Heart left ventricle (tissue), 13 donors: ENCODE results near the gene C1orf232.

Experiments
- POLR2A ChIP-seq, 2 donors: fragments of 450-650 bp; IDR thresholded peaks; one replicate each; pipeline ENCODE4 v1.6.1; 2017; ENCODE audit warnings: antibody characterized with exemption in 2 of 2, mild to moderate bottlenecking in 2 of 2, moderate library complexity in 2 of 2
- TF ChIP-seq, protein P1 (sequence below), 12 donors: fragments of 200-600 bp; sonication (generic) in 4 of 12; IDR thresholded peaks; one replicate each; pipeline versions ENCODE4 v1.5.0 to v1.8.0; 2018 to 2022; ENCODE audit warnings: antibody characterized with exemption in 12 of 12, mild to moderate bottlenecking in 5 of 12
- donor health status: ischemic (EF 13 %, LVEDD 7.1; RV severe dilation, severe dysfunction).
- donor health status: DM: no; HTN: yes; CAD: no.
- donor health status: DM: no; HTN: no; CAD: no.
- donor health status: ischemic (EF 25% LVEDD 6.9; RV normal size, moderate dysfunction).
- donor health status: ischemic (EF 25% LVEDD 5.7; RV mildly dilated, moderate dysfunction).
- donor health status: ischemic (EF 35%, LVEDD 5.7; RV mildly dilated, moderate dysfunction).
- donor health status: nonischemic (EF 11% LVEDD 7.7; RV severe dilation, severe dysfunction).
- donor health status: DM: yes; HTN: yes; CAD: no.
- donor health status: PGD.
- donor health status: ischemic (EF 29% LVEDD 5.4; RV normal size, mild dysfunction).
- donor health status: nonischemic (EF 23%, LVEDD 6.1; RV moderate dilation, normal function).

GRCh38 chr1:26138974-26139558 lies 29.7 kb downstream of the C1orf232 start:
- TF ChIP-seq, protein P1, sequence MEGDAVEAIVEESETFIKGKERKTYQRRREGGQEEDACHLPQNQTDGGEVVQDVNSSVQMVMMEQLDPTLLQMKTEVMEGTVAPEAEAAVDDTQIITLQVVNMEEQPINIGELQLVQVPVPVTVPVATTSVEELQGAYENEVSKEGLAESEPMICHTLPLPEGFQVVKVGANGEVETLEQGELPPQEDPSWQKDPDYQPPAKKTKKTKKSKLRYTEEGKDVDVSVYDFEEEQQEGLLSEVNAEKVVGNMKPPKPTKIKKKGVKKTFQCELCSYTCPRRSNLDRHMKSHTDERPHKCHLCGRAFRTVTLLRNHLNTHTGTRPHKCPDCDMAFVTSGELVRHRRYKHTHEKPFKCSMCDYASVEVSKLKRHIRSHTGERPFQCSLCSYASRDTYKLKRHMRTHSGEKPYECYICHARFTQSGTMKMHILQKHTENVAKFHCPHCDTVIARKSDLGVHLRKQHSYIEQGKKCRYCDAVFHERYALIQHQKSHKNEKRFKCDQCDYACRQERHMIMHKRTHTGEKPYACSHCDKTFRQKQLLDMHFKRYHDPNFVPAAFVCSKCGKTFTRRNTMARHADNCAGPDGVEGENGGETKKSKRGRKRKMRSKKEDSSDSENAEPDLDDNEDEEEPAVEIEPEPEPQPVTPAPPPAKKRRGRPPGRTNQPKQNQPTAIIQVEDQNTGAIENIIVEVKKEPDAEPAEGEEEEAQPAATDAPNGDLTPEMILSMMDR (IDR thresholded peaks at IDR 0.05): no peak
- TF ChIP-seq POLR2A (IDR thresholded peaks at IDR 0.05): no peak
